GM19035 (cell line): ENCODE data around the gene CDK5RAP2.
"Not testable (repeated sequence)": the region's sequence is repeated elsewhere in the genome, so short reads cannot be mapped to it uniquely, and the experiment has no call there.

Experiments used
- ATAC-seq: cut with Tn5 transposase; IDR thresholded peaks from one replicate; pipeline ENCODE4 v1.9.1; 2021; ENCODE audit not compliant: unreplicated experiment

CDK5RAP2 gene

DNA sequence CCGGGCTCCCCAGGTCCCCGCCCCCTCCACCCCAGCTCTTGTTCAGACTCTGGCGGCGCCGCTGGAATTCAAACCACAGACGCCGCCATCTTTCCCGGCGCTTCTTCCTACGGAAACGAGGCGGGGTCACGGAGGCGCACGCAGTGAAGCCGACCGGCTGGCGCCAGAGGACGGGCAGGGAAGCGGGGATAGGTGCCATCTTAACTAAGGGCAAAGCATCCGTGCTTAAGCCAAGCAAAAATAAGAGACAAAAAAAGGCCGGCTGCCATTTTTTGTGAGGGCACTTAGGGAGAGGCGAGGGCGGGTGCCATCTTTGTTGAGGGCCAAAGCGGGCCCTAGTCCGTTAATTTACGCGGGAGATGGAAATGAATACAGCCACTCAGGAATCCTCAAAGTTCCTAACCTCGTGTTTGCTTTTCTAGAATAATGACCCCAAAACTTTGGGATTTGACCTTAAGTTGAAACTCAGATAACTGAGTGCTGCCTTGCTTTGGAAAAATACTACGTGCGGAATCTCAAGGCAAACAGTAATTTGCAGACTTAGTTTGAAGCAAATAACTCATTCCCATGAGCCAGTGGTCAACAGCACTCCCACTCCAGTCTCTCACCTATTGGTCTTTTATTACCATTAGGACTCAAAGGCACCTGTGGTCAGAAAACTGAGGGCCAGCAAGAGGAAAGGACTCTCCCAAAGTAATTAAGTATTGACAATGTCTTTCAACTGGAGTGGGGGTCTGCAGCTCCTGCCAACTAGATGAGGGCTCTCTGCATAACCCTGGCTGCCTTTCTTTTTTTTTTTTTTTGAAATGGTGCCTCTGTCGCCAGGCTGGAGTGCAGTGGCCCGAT, at the start of gene CDK5RAP2:
Gene CDK5RAP2 (minus strand): TSS at position 117 of the 846 bp plus-strand sequence. CDS start 189 bp downstream, outside the sequence.
- peak; percentile 95 for ATAC-seq

DNA sequence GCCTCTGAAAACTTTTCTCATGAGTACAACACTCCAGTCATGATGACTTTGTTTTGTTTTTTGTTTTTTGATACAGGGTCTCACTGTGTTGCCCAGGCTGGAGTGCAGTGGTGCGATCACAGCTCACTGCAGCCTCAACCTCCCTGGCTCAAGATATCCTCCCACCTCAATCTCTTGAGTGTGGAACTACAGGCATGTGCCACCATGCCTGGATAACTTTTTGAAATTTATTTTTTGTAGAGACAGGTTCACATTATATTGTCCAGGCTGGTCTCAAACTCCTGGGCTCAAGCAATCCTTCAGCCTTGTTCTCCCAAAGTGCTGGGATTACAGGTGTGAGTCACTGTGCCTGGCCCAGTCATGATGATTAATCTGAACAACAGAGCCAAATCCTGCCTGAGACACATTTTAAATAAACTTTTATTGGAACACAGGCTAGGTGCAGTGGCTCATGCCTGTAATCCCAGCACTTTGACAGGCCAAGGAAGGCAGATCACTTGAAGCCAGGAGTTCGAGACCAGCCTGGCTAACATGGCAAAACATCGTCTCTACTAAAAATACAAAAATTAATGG, 49.0 kb upstream of the CDK5RAP2 start:
- ATAC-seq, result not testable (repeated sequence)

DNA sequence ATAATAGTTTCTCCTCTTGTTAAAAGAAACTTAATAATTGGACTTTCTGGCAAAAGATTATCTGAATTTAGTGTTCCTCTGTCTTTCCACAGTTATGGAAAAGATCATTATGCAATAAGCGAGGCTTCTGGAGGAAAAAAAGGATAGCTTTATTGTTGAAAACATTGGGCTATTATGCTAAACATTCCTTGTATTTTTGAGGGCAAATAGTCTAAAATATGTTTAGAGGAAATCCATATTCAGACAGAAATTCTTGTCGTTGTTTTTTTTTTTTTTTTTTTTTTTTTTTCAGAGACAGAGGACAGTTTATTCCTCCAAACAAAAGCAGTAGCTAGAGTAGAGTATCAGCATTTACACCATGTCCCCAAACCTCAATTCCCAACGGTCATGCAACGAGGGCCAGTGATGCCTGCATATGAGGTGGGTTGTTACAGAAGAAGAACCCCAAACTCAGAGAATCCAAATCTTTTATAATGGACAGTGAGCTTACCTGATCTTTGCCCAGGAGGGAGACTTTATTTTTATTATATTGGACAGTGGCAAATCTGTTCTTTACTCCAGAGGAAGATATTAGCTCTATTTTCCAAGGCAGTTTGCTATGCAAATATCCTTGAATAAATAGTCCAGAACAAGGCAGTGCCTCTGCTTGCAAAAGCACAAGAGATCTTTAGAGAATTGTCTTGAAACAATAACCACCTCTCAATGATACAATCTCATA, 48.4 kb upstream of the CDK5RAP2 start:
- no peak for ATAC-seq

DNA sequence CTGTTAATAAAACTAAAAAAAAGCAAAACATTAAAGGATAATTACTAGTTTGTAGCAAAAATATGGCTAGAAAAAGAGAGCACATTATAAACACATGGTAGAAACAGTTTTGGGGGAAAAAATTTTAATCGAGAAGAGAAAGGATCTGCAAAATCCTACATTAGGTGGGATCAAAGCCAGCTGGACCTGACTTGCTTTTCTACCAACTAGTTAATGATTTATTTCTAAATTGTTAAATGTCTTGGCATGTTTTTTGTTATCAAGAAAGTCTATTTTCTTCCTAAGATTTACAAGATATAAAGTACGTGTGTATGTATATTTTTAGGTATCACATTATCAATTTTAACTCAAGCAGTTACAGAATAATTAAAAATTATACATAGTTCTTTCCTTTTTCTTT, 47.1 kb upstream of the CDK5RAP2 start:
- no peak for ATAC-seq

DNA sequence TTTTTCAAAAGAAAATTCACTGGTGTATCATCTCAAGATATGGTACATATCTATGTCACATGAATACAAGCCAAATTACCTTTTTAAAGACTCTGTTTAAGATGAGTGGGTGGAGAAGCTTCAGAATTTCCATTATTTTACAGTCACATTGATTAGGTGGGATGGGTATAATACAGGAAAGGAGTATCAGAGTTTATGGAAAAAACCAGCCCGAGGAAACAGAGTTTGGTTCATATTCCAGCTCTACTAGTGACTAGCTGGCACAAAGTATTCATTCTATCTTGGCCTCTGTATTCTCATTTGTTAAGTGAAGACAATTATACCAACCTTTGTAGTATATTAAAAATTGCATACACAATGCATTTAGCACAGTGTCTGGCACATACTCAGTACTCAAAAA, 46.5 kb upstream of the CDK5RAP2 start:
- no peak for ATAC-seq

DNA sequence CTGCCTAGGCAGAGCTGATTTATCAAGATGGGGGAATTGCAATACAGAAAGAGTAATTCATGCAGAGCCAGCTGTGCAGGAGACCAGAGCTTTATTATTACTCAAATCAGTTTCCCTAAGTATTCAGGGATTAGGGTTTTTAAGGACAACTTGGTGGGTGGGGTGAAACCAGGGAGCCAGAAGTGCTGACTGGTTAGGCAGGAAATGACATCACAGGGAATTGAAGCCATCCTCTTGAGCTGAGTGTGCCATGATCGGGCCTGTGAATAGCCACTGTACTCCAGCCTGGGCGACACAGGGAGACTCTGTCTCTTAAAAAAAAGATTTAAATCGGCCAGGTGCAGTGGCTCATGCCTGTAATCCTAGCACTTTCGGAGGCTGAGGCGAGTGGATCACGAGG, 45.3 kb upstream of the CDK5RAP2 start:
- no peak for ATAC-seq

DNA sequence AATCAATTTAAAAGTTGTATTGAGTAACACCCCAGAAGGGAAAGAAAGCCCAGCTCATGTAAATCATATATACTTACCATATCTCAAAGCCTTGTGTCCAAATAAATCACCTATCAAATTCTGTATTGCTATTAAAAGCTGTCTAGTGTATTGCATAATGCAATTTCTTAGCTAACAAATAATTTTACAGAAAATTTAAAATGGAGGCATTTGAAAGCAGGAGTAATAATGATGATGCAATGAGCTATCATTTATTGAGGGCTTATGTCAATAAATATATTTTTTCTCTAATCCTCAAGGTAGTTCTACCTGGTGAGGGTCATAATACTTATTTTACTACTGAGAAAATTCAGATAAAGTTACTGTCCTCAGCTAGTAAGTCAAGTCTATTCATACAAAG, 42.8 kb upstream of the CDK5RAP2 start:
- no peak for ATAC-seq

DNA sequence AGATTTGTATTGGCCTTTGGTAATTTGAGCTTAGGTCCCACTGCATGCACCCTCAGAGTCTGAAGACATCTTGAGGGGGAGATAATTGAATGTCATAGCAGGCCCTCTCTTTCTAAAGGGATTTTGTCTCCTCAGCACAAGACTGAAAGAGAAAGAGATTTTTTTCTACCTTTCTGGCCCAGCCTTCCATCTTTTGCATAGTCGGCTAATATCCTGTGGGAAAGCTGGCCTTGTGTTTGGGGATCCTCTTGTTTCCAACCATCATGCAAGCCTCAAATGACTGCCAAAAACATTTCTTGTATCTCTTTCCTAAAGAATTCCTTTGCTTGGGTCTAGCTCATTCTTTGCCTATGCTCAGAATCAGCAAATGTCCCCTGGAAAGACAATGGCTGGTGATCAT, 42.0 kb upstream of the CDK5RAP2 start:
- no peak for ATAC-seq

DNA sequence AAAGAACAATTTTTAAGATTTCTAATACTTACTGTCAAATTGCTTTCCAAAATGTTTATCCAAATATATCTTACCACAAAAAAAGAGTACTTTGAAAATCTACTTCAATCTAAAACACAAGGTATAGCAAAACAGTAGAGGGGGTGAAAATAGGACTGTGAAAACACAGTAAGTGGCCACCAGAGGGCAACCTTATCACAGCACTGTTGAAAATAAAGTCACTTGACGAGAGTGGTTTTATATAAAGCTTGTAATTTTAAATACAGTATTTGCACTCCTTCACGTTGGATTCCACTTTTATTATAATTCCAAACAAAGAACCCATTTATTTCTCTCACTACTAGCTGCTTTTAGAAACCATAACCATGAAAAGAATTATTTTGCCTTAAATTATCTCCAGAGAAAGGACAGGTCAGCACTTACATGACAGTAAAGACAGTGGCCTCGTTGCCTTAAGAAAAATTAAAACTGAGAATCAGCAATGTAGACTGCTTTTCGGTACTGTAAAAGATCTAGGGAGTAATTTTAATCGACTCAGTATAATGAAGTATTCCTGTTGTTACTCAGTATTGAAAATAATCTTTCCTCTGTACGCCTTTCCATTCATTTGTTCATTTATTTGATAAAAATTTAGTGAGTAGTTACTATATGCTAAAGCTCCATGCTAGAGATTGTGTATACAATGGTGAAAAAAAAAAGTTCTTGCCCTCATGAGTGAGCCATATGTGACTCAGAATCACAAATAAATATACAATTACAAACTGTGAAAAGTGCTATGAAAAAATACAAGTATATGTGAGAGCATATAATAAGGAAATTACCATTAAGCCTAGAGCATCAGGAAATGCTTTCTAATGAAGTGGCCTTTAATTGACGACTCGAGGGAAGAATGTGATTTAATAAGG, 40.0 kb upstream of the CDK5RAP2 start:
- ATAC-seq, result peak; percentile 68

DNA sequence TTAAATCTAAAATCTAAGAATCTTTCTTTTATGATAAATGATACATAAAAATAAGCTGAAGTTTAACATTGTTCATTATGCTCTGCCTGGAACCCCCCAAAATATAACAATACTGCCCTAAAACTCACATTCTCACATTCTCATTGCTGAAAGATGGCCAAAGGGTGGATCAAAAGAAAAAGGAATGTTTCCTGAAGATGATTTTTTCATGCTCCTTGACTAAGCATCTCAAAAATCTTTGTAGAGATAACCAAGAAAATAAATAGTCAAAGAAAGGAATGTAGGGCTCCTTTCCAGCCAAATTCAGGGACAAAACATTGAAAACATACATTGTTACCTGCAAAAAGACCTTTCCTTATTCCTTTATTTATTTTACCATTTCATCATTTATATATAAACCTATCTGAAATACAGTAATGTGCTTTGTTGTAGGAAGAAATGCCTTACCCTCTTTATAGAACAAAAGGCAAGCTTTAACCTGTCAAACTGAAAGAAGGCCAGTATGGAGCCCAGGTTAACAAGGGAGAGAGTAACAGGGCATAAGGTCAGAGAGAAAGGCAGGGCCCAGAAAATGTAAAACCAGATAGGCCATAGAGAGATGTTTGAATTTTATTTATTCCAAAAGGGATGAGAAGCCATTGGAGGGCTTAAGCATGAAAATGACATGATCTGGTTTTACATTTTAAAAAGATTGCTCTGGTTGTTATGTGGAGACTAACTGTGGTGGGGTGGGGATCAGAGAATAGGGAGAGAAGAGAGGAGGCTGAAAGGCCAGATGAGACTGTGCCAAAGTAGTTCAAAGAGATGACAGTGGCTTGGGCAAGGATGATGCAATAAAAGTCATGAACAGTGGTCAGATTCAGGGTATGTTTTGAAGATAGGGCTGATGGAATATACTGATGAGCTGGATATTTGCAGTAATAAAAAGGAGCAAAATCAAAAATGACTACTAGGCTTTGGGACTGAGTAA, 37.3 kb upstream of the CDK5RAP2 start:
- ATAC-seq, result no peak

DNA sequence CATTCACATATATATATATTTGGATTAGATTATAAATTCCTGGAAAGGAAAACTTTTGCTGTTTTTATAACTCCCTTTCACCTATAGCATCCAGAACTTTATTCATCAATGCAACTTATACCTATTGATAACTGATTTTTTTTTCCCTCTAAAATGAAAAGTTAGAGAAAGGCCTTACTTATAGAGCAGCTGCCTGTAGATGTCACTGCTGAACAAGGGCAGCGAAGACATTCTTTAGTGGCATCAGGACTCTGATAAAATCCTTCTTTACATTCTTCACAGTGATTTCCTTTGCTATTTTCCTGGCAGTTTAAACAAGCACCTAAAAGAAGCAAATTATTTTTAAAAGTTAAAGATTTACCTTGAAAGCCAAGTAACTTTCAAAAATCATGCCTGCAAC, 32.3 kb upstream of the CDK5RAP2 start:
- ATAC-seq, result no peak

DNA sequence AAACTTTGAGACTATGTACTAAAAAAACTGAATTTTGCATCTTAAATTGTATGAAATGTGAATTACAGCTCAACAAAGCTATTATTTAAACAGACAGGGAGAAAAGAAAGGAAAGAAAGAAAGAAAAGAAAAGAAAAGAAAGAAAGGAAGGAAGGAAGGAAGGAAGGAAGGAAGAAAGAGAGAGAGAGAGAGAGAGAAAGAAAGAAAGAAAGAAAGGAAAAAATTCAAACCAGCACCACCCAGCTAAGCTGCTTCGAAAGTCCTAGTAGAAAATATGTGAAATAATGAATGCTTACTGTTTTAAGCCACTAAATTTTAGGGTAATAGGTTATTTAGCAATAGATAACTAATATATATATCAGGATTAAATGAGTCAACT, 31.7 kb upstream of the CDK5RAP2 start:
- no peak for ATAC-seq

DNA sequence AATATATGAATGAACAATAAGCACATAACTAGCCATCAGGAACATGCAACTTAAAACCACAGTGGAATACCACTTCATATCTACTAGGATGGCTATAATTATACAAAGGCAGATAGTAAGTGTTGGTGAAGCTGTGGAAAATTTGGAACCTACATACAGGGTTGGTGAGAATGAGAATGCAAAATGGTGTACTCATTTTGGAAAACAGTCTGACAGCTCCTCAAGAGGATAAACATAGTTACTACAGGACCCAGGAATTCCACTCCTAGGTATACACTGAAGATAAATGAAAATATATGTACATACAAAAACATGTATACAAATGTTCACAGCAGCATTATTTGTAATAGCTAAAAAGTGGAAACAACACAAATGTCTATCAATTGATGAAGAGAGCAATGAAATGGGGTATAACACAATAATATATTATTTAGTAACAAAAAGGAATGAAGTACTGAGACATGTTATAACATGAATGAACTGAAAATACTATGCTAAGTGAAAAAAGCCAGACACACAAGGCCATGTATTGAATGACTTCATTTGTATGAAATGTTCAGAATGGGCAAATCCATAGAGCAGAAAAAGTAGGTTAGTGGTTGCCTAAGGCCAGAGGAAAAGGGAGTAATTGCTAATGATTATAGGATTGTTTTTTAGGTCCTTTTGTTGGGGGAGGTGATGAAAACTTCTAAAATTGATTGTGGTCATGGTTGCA, 31.2 kb upstream of the CDK5RAP2 start:
- ATAC-seq, result no peak

DNA sequence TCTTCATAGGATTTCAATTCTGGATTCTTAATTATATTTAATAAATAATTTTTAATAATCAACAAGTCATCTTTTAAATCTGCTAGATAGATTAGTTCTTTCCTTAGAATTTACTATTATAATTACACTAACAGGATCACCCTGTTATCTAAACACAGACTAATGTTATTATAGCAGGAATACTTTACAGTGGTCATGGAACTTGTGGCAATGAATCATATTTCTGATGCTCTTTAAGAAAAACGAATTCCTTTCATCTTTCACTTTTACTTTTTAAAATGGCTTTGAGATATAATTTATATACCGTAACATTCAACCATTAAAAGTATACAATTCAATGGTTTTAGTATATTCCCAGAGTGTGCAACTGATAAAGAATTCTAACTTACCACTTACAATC, 29.7 kb upstream of the CDK5RAP2 start:
- ATAC-seq, result no peak

DNA sequence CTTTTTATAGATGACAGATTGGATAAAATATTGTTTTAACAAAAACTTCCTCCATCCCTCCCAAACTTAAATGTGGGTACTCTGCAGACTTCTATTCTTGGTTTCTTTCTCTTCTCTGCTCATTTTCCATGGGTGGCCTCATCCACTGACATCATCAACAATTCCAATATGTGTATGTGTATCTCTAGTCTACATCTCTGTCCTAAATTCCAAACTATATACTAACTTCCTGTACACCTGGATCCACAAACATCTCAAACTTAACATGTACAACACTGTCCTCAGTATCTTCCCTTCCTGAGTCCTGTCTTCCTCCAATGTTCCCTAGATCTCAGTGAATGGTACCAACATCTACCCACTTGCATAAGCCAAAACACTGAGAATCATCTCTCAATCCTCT, 28.5 kb upstream of the CDK5RAP2 start:
- ATAC-seq, result no peak

DNA sequence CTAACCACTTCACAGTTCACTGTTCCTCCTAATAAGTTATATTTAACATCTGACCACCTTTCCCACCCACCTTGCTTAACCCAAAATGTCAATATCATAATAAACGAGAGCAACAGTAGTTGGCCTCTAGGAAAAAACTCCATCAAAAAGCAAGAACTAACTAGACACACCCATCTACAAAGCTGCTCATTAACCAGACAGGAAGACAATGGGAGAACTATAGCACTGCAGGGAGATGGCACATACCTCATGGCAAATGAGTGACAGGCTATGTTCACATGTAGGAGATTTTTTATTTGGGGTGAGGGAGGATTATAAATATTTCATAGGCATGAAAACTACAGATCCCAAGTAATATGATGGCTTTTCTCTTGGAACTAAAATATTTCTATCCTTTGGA, 23.6 kb upstream of the CDK5RAP2 start:
- no peak for ATAC-seq

DNA sequence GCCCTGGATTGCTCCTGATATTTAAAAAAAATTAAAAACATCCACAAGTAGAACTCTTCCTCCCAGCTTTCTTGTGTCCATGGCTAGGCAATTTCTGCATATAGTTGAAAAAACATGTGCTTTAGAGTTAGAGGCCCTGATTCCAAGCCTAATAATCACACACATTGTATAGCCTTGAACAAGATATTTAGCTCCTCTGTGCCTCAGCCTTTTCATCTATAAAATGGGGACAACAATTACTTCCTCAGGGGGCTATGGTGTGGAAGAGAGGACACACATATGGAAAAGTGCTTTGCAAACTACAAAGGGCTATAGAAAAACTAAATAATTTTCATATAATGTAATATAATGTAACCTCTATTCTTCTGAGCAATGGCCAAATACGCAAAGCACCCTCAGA, 23.0 kb upstream of the CDK5RAP2 start:
- ATAC-seq, result no peak

DNA sequence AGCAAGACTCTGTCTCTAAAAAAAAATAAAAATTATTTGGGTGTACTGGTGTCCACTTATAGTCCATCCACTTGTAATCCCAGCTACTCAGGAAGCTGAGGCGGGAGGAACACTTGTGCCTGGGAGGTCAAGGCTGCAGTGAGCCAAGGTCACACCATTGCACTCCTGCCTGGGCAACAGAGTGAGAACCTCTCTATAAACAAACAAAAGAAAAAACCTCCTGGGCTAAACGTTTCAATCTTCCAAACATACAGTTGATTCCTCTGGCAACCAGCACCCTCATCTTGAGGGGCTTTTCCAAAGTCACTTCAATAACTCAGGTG, 13.9 kb upstream of the CDK5RAP2 start:
- ATAC-seq, result no peak

DNA sequence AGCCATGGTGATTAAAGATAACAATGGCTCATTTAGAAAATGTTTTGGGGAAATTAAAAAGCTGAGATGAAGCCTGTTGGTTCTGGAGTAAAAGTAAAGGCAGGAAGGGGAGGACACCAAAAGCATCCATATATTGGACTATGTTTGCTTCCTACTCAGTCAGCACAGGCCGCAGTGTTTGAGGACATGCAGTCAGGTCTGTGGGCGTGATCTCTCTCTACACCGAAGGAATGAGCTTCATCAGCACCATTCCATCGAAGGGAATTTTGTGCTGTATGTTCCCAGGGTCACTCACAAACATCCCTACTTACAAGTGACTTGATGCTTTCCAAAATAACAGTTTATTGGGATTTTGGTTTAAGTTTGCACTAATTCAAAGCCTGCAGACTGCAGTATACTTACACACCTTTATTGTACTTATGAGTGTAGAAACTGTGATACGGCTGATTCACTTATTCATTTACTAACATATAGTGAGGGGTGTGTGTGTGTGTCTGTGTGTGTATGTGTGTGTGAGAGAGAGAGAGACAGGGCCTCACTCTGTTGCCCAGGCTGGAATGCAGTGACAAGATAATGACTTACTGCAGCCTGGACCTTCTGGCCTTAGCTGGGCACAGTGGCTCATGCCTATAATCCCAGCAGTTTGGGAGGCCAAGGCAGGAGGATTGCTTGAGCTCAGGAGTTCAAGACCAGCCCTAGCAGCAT, 13.4 kb upstream of the CDK5RAP2 start:
- ATAC-seq, result no peak
